NCI-H524 (cell line): Measurements from ENCODE around the gene UBXN11.

ENCODE experiments used
- DNase-seq, 2 experiments: peaks; one replicate each; lab custom pipeline; 2025; lab: John Stamatoyannopoulos, UW

The UBXN11 gene

DNA sequence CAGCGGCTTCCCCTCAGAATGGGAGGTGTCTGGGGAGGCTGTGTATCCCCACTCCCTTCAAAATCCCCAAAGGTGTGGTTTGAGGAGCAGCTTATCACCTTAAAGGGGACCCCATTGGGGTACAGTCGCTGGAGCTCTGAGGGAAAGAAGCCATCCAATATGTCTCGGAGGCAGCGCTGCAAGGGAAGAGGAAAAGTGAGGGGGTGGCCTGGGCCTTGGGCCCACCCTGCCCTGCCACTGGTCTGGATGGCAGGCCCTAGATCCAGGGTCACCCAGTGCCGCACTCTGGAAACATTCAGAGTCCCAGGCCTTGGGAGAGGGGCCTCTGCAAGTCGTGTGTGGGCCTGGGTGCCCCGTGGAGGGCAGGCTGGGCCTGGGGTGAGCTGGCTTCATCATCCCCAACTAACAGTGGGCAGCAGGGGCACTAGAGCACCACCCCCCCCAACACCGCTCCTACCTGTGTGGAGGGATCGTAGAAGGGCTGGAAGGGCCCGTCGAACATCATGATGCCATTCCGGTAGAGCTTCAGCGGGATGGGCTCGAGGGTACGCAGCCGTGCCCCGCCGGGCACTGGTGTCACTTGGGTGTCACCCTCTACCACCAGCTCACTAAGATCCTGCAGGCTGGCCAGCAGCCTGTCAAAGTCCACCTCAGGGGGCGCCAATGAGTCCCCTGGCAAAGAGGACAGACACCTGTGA lies 20.9 kb downstream of the UBXN11 start:
- peak in 1 of 2 experiments; percentile 47 for DNase-seq

DNA sequence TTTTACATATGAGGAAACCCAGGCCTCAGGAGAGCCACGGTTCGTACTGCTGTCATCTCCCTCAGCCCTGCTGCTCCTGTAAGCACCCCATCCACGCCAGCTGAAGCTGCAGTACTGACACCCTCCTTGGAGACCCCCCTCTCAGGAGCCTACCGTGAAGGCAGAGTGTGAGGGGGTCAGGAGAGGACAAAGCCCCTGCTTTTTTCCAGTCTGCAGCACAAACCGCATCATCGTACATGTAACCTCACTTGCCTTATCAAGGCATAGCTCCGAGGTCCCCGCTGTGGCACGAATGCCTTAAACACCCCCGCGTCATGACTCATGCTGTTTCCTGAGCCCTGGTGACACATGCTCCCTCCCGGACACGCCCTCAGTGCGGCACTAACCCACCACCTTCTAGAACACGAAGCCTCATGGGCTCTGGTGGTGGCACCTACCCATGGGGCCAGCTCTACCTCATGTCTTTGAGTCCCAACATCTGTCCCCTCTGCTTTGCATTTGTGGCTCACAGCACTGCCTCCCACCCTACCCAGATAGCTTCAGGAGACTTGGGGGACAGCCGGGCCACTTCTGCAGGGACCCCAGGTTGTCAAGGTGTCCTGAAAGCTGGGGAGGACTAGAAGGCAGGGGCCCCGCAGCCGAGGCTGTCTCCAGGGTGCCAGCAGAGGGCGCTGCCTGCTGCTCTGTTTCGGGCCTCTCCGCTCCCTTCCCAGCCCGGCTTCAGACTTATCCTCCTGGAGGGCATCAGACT lies 21.7 kb downstream of the UBXN11 start:
- DNase-seq: peak; percentile 12 to 50

DNA sequence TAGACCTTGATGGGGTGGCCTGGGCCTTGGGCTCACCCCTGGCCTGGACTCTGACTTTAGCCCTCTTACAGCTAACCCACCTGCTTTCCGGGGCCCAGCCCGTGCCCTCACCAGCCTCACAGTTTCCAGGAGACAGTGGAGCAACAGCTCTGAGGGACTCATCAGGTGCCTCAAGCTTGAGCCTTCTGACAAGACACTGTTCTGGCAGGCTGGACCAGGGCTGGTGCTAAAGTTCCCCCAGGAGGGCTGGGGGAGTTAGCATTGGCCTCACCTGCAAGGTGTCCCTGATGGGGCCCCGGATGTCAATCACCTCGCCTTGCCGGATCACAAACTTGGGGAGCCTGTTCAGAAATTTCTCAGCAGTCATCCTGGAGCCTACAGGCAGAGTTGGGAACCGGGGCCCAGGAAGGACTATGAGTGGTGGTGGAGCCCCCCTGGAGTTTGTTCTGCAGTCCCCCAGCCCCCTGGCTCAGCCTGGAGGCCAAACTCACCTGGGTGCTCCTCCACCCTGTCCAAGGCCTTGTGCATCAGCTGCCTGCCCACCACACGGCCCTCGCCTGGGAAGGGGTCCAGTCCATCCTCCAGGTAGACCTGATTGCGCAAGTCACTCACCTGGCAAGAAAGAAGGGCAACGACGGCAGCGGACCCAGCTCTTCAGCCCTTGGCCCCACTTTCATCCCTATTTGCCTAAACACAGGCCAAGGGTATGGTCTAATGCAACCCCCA lies 22.4 kb downstream of the UBXN11 start:
- DNase-seq: no peak

DNA sequence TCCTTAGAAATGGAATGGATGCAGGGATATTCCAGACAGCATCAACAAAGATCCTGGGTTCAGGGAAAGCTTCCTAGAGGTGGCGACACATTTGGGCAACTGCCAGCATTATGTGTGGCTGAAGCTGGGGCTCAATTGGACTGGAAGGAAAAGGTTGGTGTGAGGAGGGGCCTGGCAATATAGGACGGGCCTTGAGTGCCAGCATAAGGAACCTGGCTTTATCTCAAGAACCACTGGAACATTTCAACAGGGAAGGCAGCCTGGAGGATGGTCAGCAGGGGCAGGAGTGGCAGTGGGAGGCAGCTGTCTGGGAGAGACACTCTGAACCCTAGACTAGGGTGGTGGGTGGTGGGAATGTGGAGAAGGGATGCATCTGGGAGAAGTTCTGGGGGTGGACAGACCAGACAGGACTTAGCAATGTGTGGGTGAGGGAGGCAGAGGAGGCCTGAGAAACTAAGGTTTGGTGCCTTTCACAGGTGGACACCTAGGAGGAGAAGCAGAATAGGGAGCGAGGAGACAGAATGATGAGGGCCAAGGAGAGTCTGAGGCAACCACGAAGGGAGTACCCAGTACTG lies 23.1 kb downstream of the UBXN11 start:
- DNase-seq: no peak

DNA sequence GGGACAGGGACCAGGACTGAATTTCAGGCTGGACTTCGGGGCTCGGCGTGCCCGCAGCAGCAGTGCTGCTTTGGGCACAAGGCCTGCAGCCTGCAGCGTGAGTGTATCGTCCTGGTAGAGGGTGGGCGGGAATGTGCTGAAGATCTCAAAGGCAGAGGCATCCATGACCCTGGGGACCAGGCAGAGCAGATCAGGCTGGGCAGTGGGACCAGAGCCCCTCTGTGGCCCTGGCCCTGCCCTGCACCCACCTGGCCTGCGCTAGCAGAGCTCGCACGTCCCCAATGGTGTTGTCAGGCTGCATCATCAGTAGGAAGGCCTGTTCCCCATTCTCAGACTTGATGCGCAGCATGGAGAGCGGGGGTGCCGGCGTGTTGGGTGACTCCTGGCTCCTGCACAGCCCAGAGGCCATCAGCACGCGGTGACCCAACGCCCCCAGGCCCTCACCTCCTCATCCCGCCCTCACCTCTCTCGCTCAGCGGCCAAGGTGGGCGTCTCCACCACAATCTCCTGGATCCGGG lies 24.0 kb downstream of the UBXN11 start:
- peak in 1 of 2 experiments; percentile 28 for DNase-seq

DNA sequence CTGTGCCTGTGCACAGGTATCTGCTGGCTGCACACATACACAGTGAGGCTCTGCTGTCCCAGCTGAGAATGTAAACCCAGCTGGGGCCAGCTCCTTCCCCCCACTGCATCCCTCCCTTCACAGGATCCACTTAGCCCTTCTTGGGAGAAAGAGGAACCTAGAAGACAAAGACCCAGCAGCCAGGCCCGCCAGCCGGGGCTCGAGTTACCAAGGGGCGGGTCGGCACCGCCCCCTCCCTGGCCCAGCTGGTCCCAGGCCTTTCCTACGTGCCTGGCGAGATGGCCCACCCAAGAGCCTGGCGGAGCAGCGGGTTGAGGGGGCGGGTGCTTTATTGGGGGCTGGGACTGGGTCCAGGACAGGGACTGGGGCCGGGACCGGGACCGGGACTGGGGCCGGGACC lies 24.5 kb downstream of the UBXN11 start:
- peak; percentile 46 to 80 for DNase-seq

DNA sequence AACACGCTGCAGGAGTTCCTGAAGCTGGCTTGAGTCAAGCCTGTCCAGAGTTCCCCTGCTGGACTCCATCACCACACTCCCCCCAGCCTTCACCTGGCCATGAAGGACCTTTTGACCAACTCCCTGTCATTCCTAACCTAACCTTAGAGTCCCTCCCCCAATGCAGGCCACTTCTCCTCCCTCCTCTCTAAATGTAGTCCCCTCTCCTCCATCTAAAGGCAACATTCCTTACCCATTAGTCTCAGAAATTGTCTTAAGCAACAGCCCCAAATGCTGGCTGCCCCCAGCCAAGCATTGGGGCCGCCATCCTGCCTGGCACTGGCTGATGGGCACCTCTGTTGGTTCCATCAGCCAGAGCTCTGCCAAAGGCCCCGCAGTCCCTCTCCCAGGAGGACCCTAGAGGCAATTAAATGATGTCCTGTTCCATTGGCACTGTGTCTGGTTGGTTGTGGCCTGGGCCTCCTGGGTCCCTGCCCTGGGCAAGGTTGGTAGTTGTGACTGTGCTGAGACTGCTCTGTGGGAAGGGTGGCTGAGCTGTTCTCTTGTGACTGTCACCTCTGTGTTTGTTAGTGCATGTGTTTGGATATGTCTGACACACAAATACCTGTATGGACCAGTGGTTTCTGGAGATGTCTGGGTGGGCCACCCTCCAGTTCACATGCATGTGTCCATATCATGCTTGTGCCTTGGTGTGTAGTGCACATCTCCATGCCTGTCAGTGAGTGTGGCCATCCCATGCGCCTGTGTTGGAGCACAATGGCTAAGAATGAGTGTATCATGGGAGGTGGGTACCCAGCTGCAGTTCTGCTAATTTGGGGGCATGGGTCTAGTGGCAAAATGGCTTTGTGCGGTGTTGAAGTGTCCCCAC lies 25.1 kb downstream of the UBXN11 start:
- DNase-seq: no peak

DNA sequence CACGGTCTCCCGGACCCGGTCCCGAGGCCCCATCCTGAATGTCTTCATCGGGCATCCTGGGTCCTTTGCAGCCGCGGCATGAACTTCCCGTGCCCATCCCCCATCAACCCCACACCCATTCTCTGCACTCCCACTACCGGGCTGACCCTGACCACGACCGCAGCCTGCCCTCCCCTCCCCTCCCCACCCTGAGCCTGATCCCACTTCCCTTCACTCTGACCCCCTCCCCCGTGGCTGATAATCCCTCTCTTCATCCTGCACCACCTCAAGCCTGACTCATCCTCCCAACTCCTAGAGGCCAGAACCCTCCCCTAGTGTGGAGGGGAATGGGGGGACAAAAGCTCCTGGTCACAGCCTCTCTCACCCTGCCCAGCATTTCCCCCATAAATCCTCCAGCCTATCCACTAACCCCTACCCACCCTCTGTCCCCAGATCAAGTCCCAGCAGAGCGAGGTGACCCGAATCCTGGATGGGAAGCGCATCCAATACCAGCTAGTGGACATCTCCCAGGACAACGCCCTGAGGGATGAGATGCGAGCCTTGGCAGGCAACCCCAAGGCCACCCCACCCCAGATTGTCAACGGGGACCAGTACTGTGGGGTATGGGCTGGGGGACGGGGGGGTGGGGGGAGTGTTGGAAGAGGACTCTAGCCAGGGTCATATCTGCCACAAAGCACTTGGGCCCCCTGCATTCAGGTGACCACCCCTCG lies 25.9 kb downstream of the UBXN11 start:
- DNase-seq: peak in 1 of 2 experiments; percentile 34

DNA sequence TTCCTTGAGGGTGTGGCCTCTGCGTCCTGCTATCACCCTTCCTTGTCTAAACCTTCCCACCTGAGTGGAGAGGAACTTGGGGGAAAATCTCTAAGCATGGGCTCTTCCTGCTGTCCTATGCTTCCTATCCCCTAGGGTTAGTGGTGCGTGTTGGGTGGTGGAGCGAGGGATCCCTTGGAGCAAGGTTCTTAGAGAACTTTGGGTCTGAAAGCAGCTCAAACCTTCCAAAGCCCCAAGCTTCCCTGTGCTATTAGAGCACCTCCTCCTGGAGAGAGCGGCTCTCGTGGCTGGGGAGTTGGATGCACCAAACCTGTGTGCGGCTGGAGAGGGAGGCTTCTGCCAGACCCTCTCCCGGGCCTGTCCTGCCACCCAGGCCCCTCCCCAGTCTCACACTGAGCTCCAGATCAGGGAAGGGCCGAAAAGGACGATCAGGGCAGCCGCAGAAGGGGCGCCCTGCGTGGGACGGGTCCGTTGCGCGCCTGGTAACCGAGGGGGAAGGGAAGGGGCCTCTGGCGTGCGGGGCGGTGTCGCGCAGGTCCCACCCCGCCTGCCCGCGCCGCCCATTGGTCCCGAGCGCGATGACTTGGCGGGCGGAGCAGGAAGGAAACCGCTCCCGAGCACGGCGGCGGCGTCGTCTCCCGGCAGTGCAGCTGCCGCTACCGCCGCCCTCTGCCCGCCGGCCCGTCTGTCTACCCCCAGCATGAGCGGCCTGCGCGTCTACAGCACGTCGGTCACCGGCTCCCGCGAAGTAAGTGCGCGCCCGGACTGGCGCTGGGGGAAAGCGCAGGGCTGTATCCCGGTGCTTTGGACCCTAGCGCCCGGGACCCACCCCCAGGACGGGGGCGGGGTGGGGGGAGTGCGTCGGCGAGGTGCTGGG lies 26.7 kb downstream of the UBXN11 start, which contains the start of gene SH3BGRL3:
SH3BGRL3 (plus strand) TSS at position 631 of the 877 bp plus-strand sequence; CDS start at position 701, 70 bp downstream.
- peak; percentile 74 to 83 for DNase-seq

DNA sequence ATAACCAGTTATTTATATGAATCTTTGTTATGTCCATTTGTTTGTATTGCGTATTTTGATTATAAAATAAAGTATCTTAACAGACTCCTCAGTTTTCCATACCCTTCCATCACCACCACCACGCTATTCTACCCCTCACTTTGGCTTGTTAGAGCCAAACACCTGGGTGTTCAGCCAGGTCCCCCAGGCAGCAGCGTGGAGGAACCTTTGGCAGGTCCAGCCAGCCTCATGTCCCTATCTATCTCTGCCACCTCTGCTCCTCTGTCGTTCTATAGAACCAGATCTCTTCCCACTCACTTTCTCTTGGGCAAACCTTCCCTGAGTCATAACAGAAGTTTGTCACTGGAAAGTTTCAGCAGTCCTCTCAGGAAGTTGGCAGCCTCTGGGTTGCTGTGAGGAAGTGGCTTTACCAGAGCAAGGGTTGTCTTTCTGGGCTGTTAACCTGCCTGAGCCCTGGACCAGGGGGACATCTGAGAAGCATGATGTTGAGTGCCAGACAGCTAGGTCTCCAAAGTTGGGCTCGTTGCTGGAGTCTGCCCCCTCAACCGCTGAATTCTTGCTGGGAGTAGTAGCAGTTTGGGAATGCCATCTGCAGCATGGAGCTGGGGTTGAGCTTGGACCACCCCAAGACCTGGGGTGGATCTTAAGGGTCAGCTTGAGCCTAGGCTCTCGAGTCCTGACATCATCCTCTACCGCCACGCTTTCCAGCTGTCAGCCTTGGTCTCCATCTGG lies 27.5 kb downstream of the UBXN11 start:
- DNase-seq: peak; percentile 82 to 91

DNA sequence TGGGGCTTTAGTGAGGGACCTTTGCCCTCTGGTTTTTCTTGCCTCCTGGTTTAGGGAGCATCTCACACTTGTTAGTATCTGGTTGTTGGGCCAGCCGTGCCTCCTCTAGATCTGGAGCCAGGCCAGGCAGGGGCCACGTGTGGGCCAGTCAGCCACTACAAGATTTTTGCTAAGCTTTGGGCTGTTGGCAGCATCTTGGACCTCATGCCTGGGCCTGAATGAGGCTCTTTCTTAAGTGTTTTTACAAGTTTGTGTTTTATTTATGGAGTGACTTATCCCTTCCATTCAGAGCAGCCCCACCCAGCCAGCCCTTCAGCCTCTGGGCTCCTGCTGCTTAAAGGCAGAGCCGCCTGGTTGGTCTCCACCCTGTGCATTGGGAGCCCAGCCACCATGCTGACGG lies 28.1 kb downstream of the UBXN11 start:
- DNase-seq: no peak

DNA sequence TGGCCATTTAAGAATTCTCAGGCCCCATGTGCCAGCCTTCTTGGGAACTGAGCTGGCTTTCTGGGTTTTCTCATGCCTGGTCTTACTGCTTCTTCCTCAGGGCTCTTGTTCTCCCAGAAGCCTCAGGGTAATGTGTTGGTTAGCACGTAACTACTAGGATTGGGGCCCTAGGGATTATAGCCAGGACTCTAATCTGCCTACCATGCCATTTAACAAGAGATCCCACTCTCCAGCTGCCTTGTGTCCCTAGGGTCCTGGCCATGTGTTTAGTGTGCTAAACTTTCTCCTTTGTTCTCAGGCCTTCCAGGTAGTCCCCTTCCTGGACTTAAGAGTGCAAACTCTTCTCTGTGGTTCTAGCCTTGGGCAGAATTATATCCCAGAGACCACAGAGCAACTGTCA lies 28.7 kb downstream of the UBXN11 start:
- peak in 1 of 2 experiments; percentile 48 for DNase-seq

DNA sequence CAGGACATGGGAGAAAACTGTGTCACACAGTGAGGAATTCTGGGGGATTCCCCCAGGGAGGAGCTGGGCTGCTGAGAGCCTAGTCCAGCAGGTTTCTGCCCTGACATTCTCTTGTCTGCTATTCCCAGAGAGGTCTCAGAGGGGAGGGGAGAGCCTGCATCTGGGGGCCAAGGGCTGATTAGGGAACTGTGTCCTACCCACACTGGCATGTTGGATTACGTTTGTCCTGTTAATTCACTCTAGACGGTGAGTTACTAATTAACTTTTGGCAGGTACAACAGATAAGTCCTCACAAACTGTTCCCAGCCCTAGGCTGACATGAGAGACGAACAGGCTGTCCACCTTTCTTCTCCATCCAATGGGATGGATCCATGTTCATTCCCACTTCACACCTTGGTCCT lies 29.2 kb downstream of the UBXN11 start:
- DNase-seq: no peak

DNA sequence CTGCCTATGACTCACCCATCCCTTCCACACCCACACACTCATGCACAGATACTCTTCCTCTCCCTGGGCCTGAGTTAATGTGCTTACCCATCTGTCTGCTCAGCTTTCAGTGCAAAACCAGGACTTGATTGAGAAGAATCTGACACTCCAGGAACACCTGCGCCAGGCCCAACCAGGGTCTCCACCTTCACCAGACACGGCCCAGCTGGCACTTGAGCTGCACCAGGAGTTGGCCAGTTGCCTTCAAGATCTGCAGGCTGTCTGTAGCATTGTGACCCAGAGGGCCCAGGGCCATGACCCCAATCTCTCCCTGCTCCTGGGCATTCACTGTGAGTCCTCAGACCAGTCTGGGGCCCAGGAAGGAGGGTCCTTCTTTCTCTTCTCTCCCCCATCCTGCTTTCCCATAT lies 30.0 kb downstream of the UBXN11 start:
- peak in 1 of 2 experiments; percentile 14 for DNase-seq

DNA sequence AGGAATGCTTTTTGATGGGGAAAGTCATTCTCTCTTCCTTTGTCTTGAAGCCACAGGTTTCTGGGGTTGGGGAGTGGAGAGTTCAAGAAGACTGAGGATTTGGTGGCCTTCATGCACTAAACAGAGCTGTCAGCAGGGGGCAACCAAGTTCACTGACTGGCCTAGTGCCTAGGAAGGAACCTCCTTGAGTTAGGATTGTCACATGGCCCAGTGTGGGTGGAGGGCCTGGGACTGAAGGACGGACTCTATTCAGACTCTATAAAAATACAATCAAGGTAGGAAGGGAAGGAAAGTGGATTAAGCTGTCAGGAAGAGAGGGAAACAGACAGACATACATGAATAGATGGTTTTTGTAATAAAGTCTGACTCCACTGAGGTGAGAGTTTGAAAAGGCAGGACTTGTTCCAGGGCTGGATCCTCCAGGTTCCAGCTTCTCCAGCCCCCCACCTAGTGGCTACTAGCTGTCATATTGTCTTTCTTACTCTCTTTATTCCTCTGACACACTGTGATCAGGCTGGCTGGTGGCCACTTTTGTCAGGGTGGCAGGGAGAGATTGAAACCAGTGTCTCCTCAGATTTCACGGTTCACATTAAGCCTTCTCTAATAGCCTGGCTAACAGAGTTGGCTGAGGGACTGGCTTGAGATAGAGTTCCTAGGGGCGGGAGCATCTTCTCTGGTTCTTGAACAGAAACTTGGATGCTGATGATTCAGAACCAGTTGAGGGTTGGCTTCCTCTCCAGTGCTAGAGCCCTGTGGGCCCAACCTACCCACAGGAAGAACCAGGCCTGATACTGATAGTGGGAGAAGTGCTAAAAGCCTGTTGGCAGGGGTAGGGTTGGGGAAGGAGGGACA lies 30.6 kb downstream of the UBXN11 start:
- DNase-seq: peak; percentile 27 to 62

DNA sequence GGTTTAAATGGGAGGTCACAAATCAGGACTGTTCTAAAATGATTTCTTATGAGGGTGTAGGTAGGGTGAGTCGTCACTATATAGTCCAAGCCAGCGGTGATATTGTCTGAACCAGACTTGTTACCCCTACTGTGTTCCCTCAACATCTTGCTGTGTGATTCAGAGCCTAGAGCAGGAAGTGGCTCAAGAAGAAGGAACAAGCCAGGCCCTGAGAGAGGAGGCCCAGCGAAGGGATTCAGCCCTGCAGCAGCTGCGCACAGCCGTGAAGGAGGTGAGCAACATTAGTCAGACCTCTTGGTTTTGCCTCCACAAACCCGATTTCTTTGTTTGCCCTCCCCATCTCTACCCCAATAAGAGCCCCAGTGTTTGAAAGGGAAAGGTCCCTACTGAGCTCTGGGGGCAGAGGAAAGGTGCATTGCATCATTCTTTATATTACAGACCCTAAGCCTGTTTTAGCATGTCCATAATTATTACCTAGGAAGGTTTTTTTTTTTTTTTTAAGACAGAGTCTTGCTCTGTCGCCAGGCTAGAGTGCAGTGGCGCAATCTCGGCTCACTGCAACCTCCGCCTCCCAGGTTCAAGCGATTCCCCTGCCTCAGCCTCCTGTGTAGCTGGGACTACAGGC lies 31.5 kb downstream of the UBXN11 start:
- no peak for DNase-seq

DNA sequence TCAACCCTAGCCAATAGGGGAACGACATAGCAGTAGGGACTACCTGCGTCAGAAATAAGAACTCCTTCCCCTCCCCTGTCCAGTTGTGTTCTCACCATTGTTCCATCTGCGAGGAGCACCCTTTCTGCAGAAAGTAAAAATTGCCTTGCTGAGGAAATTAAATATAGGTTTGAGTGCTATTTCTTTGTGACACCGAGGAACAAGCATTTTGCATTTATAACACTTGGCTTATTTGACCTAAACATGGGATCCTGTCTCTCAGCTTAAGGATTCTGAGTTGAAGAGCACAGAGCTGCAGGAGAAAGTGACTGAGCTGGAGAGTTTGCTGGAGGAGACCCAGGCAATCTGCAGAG lies 37.3 kb downstream of the UBXN11 start:
- no peak for DNase-seq
